ENCODE results near the gene SENP3. TPM values are rescaled to one million over a fixed set of nuclear protein-coding genes. Genes with fewer than 3 reads are reported as not detected.

The SENP3 gene
- 113 and 122 TPM in 2 replicates for total RNA-seq (2021)
- percentile 68 among the genes with signal in this experiment for Bru-seq, nascent RNA
- percentile 82 among the genes with signal in this experiment for BruChase-seq, experiment 1, labeled RNA remaining after a 2-hour chase
- BruChase-seq, experiment 2, labeled RNA remaining after a 6-hour chase, result percentile 91 among the genes with signal in this experiment
- long read RNA-seq, partial matches to known transcripts, result 3 of 5 reads
- long read RNA-seq, other reads (novel, unspliced or antisense), result 1 of 5 reads

DNA sequence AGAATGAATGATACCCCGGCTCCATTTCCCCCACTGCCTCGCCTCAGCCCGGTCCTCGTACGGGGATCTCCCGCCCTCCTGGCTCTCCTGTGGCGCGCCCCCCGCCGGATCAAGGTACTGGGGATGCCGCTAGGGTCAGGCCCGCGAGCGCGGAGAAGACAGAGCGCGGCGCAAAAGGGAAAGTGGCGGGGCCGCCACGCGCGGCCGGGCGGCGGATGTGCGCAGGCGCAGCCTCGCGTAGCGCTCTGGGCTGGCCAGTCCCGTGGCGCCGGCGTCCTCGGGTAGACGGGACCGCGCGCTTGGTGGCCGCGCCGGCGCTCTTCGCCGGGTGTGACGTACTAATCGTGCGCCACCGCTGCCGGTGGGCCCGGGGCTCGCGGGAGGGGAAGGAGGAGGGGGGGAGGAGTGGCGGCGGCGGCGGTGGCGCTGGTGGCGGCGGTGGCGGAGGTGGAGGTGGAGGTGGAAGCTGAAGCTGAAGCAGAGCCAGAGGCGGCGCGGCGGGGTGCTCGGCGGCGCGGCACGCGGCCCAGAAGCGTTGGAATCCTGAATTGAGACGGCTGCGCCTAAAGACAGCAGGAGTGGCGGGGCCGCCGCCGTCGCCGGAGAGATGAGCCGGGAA lies at the start of gene SENP3:
Gene SENP3, plus strand, starts transcription at position 331 of the 619 bp plus-strand sequence. CDS start 1,158 bp downstream, outside the sequence.
- no peaks in the 10 kb centered on the region for H3K27me3 ChIP-seq (replicated peaks; ENCODE audit: insufficient read depth, low read depth, low read length, poor library complexity)
- ChIA-PET POLR2A (ENCODE audit: low non-redundant PET) (no interaction called here), CTCF (interaction anchor here (0.6 to 1.8 kb wide), 4 partner anchors 48 to 538 kb away, joined by 3 to 32 read pairs (median 6); partner anchors contain the start of genes TP53 and WRAP53)
- peak within 1 kb of the TSS; percentile 92 for H3K27ac ChIP-seq (ENCODE audit: low read depth, low read length, poor library complexity, severe bottlenecking)
- peak within 1 kb of the TSS; percentile 90 for H3K4me3 ChIP-seq (ENCODE audit: low read depth, low read length, poor library complexity, severe bottlenecking)
- intact Hi-C loops (cut with micrococcal nuclease; ENCODE audit: unreplicated experiment), result loop anchor here (1.0 to 2.0 kb wide), 3 partner anchors 47 to 205 kb away; no protein-coding TSS in a partner anchor
- BruUV-seq (replicated peaks), result no TSS peak
- peaks cover 35% of the 10 kb centered on the region for H3K36me3 ChIP-seq (ENCODE audit: insufficient read depth, low read length, poor library complexity, severe bottlenecking)
- H3K4me1 ChIP-seq (ENCODE audit: insufficient read depth, low read length, poor library complexity, severe bottlenecking), result peaks cover 33% of the 10 kb centered on the region
- DNase-seq (ENCODE audit: low spot score), result peak; percentile 96
- no peak for TF ChIP-seq EZH2 (IDR thresholded peaks at IDR 0.05; ENCODE audit: borderline replicate concordance, low read depth, low read length, poor library complexity, severe bottlenecking)
- TF ChIP-seq, protein P1, sequence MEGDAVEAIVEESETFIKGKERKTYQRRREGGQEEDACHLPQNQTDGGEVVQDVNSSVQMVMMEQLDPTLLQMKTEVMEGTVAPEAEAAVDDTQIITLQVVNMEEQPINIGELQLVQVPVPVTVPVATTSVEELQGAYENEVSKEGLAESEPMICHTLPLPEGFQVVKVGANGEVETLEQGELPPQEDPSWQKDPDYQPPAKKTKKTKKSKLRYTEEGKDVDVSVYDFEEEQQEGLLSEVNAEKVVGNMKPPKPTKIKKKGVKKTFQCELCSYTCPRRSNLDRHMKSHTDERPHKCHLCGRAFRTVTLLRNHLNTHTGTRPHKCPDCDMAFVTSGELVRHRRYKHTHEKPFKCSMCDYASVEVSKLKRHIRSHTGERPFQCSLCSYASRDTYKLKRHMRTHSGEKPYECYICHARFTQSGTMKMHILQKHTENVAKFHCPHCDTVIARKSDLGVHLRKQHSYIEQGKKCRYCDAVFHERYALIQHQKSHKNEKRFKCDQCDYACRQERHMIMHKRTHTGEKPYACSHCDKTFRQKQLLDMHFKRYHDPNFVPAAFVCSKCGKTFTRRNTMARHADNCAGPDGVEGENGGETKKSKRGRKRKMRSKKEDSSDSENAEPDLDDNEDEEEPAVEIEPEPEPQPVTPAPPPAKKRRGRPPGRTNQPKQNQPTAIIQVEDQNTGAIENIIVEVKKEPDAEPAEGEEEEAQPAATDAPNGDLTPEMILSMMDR (conservative IDR thresholded peaks at IDR 0.05; ENCODE audit: low read depth, low read length), result no peak
- no peaks in the 10 kb centered on the region for H3K9me3 ChIP-seq (ENCODE audit: low read depth, low read length, poor library complexity, severe bottlenecking)

GRCh38 chr17:7512105-7512504 lies 49.6 kb upstream of the SENP3 start:
- POLR2A ChIA-PET (ENCODE audit: low non-redundant PET), result no interaction called here
- TF ChIP-seq, protein P1 (conservative IDR thresholded peaks at IDR 0.05; ENCODE audit: low read depth, low read length), result no peak
- no peak for TF ChIP-seq EZH2 (IDR thresholded peaks at IDR 0.05; ENCODE audit: borderline replicate concordance, low read depth, low read length, poor library complexity, severe bottlenecking)

GRCh38 chr17:7512824-7513540 lies 48.7 kb upstream of the SENP3 start:
- intact Hi-C loops (cut with micrococcal nuclease; ENCODE audit: unreplicated experiment), result no loop called here
- Histone ChIP-seq H3K36me3 (ENCODE audit: insufficient read depth, low read length, poor library complexity, severe bottlenecking) (peaks cover 71% of the 10 kb centered on the region), H3K9me3 (ENCODE audit: low read depth, low read length, poor library complexity, severe bottlenecking) (no peaks in the 10 kb centered on the region), H3K27me3 (replicated peaks; ENCODE audit: insufficient read depth, low read depth, low read length, poor library complexity) (no peaks in the 10 kb centered on the region), H3K27ac (ENCODE audit: low read depth, low read length, poor library complexity, severe bottlenecking) (no peak overlapping the region), H3K4me1 (ENCODE audit: insufficient read depth, low read length, poor library complexity, severe bottlenecking) (peaks cover 6% of the 10 kb centered on the region), H3K4me3 (ENCODE audit: low read depth, low read length, poor library complexity, severe bottlenecking) (no peak overlapping the region)
- no TSS peak for BruUV-seq (replicated peaks)
- ChIA-PET POLR2A (ENCODE audit: low non-redundant PET) (interaction anchor here (0.6 to 0.9 kb wide), 2 partner anchors 24 to 176 kb away, joined by 9 to 14 read pairs; no protein-coding TSS in a partner anchor), CTCF (interaction anchor here (1.5 to 2.9 kb wide), 2 partner anchors 10 to 48 kb away, joined by 3 to 32 read pairs; no protein-coding TSS in a partner anchor)
- TF ChIP-seq, protein P1 (conservative IDR thresholded peaks at IDR 0.05; ENCODE audit: low read depth, low read length), result no peak
- TF ChIP-seq EZH2 (IDR thresholded peaks at IDR 0.05; ENCODE audit: borderline replicate concordance, low read depth, low read length, poor library complexity, severe bottlenecking), result no peak
- no peak for DNase-seq (ENCODE audit: low spot score)

More at GRCh38 chr17:7512105-7512504, 49.6 kb upstream of the SENP3 start:
- DNase-seq (ENCODE audit: low spot score), result no peak
- no TSS peak for BruUV-seq (replicated peaks)
- Histone ChIP-seq H3K4me3 (ENCODE audit: low read depth, low read length, poor library complexity, severe bottlenecking) (no peak overlapping the region), H3K9me3 (ENCODE audit: low read depth, low read length, poor library complexity, severe bottlenecking) (no peaks in the 10 kb centered on the region), H3K4me1 (ENCODE audit: insufficient read depth, low read length, poor library complexity, severe bottlenecking) (peaks cover 6% of the 10 kb centered on the region), H3K27ac (ENCODE audit: low read depth, low read length, poor library complexity, severe bottlenecking) (no peak overlapping the region), H3K36me3 (ENCODE audit: insufficient read depth, low read length, poor library complexity, severe bottlenecking) (peaks cover 78% of the 10 kb centered on the region), H3K27me3 (replicated peaks; ENCODE audit: insufficient read depth, low read depth, low read length, poor library complexity) (no peaks in the 10 kb centered on the region)
- intact Hi-C loops (cut with micrococcal nuclease; ENCODE audit: unreplicated experiment), result no loop called here
- CTCF ChIA-PET, result interaction anchor here (1.5 kb wide), 1 partner anchor 9 kb away, joined by 3 read pairs; no protein-coding TSS in a partner anchor
